Measurements from ENCODE around the gene PLA2G4B. TPM values are rescaled to one million over a fixed set of nuclear protein-coding genes. Genes with fewer than 3 reads are reported as not detected.

PLA2G4B gene
- total RNA-seq, 2 donors from 2014 or later: 2.7 to 8.3 TPM

- no peaks in the 10 kb centered on the region for H3K27me3 Mint-ChIP-seq
- H3K4me1 Mint-ChIP-seq: peaks cover 19% of the 10 kb centered on the region
- H3K4me3 Mint-ChIP-seq: no peak overlapping the region
- no peak for ATAC-seq (replicated peaks)
- no peak overlapping the region for H3K27ac Mint-ChIP-seq
- no peaks in the 10 kb centered on the region for H3K9me3 Mint-ChIP-seq
- no peaks in the 10 kb centered on the region for H3K36me3 Mint-ChIP-seq (ENCODE audit: low read depth)
Observed at GRCh38 chr15:41874736-41875135, 36.1 kb downstream of the PLA2G4B start.

- no peak overlapping the region for H3K4me3 Mint-ChIP-seq
- H3K27ac Mint-ChIP-seq: no peak overlapping the region
- H3K4me1 Mint-ChIP-seq: peaks cover 11% of the 10 kb centered on the region
- H3K36me3 Mint-ChIP-seq (ENCODE audit: low read depth): no peaks in the 10 kb centered on the region
- no peak for ATAC-seq (replicated peaks)
- H3K9me3 Mint-ChIP-seq: no peaks in the 10 kb centered on the region
- H3K27me3 Mint-ChIP-seq: peaks cover 5% of the 10 kb centered on the region
Observed at GRCh38 chr15:41876007-41876406, 37.4 kb downstream of the PLA2G4B start.

- H3K27me3 Mint-ChIP-seq: peaks cover 10% of the 10 kb centered on the region
- H3K4me1 Mint-ChIP-seq: peaks cover 12% of the 10 kb centered on the region
- no peak overlapping the region for H3K4me3 Mint-ChIP-seq
- ATAC-seq (replicated peaks): no peak
- no peaks in the 10 kb centered on the region for H3K9me3 Mint-ChIP-seq
- H3K36me3 Mint-ChIP-seq (ENCODE audit: low read depth): no peaks in the 10 kb centered on the region
- no peak overlapping the region for H3K27ac Mint-ChIP-seq
Observed at GRCh38 chr15:41876689-41877088, 38.0 kb downstream of the PLA2G4B start.

- Mint-ChIP-seq H3K4me1 (peaks cover 6% of the 10 kb centered on the region), H3K36me3 (ENCODE audit: low read depth) (no peaks in the 10 kb centered on the region), H3K4me3 (no peak overlapping the region), H3K27me3 (peaks cover 10% of the 10 kb centered on the region), H3K27ac (no peak overlapping the region), H3K9me3 (no peaks in the 10 kb centered on the region)
- no peak for ATAC-seq (replicated peaks)
Observed at GRCh38 chr15:41877631-41878354, 39.1 kb downstream of the PLA2G4B start.

GRCh38 chr15:41878355-41878699 lies 39.7 kb downstream of the PLA2G4B start:
- peaks cover 4% of the 10 kb centered on the region for H3K4me1 Mint-ChIP-seq
- no peaks in the 10 kb centered on the region for H3K36me3 Mint-ChIP-seq (ENCODE audit: low read depth)
- H3K4me3 Mint-ChIP-seq: no peak overlapping the region
- H3K27ac Mint-ChIP-seq: no peak overlapping the region
- no peak for ATAC-seq (replicated peaks)
- H3K27me3 Mint-ChIP-seq: peaks cover 10% of the 10 kb centered on the region
- no peaks in the 10 kb centered on the region for H3K9me3 Mint-ChIP-seq

- peaks cover 4% of the 10 kb centered on the region for H3K4me1 Mint-ChIP-seq
- H3K36me3 Mint-ChIP-seq (ENCODE audit: low read depth): no peaks in the 10 kb centered on the region
- no peaks in the 10 kb centered on the region for H3K9me3 Mint-ChIP-seq
- no peak overlapping the region for H3K27ac Mint-ChIP-seq
- no peak overlapping the region for H3K4me3 Mint-ChIP-seq
- H3K27me3 Mint-ChIP-seq: peaks cover 10% of the 10 kb centered on the region
- ATAC-seq (replicated peaks): no peak
Observed at GRCh38 chr15:41879321-41879845, 40.7 kb downstream of the PLA2G4B start.

- Mint-ChIP-seq H3K27ac (no peak overlapping the region), H3K27me3 (peaks cover 10% of the 10 kb centered on the region), H3K4me1 (peaks cover 5% of the 10 kb centered on the region), H3K4me3 (no peak overlapping the region), H3K36me3 (ENCODE audit: low read depth) (no peaks in the 10 kb centered on the region), H3K9me3 (no peaks in the 10 kb centered on the region)
- ATAC-seq (replicated peaks): no peak
Observed at GRCh38 chr15:41880156-41880877, 41.7 kb downstream of the PLA2G4B start.

- Mint-ChIP-seq H3K27ac (no peak overlapping the region), H3K36me3 (ENCODE audit: low read depth) (no peaks in the 10 kb centered on the region), H3K4me1 (peaks cover 8% of the 10 kb centered on the region), H3K4me3 (peak overlapping the region; percentile 45), H3K9me3 (no peaks in the 10 kb centered on the region), H3K27me3 (peaks cover 10% of the 10 kb centered on the region)
- no peak for ATAC-seq (replicated peaks)
Observed at GRCh38 chr15:41881086-41881485, 42.4 kb downstream of the PLA2G4B start.

GRCh38 chr15:41881550-41881919 lies 42.9 kb downstream of the PLA2G4B start:
- no peak for ATAC-seq (replicated peaks)
- Mint-ChIP-seq H3K4me3 (peak overlapping the region; percentile 45), H3K36me3 (ENCODE audit: low read depth) (no peaks in the 10 kb centered on the region), H3K4me1 (peaks cover 8% of the 10 kb centered on the region), H3K27ac (no peak overlapping the region), H3K9me3 (no peaks in the 10 kb centered on the region), H3K27me3 (peaks cover 10% of the 10 kb centered on the region)

- no peaks in the 10 kb centered on the region for H3K36me3 Mint-ChIP-seq (ENCODE audit: low read depth)
- no peak overlapping the region for H3K4me3 Mint-ChIP-seq
- H3K27ac Mint-ChIP-seq: no peak overlapping the region
- peaks cover 10% of the 10 kb centered on the region for H3K27me3 Mint-ChIP-seq
- H3K4me1 Mint-ChIP-seq: peaks cover 8% of the 10 kb centered on the region
- peak; percentile 35 for ATAC-seq (replicated peaks)
- no peaks in the 10 kb centered on the region for H3K9me3 Mint-ChIP-seq
Observed at GRCh38 chr15:41881920-41882688, 43.5 kb downstream of the PLA2G4B start.

GRCh38 chr15:41882689-41883483 lies 44.2 kb downstream of the PLA2G4B start:
- peaks cover 10% of the 10 kb centered on the region for H3K27me3 Mint-ChIP-seq
- no peak overlapping the region for H3K4me3 Mint-ChIP-seq
- ATAC-seq (replicated peaks): no peak
- no peak overlapping the region for H3K27ac Mint-ChIP-seq
- no peaks in the 10 kb centered on the region for H3K36me3 Mint-ChIP-seq (ENCODE audit: low read depth)
- H3K9me3 Mint-ChIP-seq: no peaks in the 10 kb centered on the region
- peaks cover 8% of the 10 kb centered on the region for H3K4me1 Mint-ChIP-seq

- Mint-ChIP-seq H3K9me3 (no peaks in the 10 kb centered on the region), H3K36me3 (ENCODE audit: low read depth) (no peaks in the 10 kb centered on the region), H3K4me3 (no peak overlapping the region), H3K4me1 (peaks cover 9% of the 10 kb centered on the region), H3K27me3 (peaks cover 10% of the 10 kb centered on the region), H3K27ac (no peak overlapping the region)
- no peak for ATAC-seq (replicated peaks)
Observed at GRCh38 chr15:41883484-41883825, 44.8 kb downstream of the PLA2G4B start.

- Mint-ChIP-seq H3K36me3 (ENCODE audit: low read depth) (no peaks in the 10 kb centered on the region), H3K27me3 (peaks cover 10% of the 10 kb centered on the region), H3K9me3 (no peaks in the 10 kb centered on the region), H3K4me3 (no peak overlapping the region), H3K27ac (no peak overlapping the region), H3K4me1 (peaks cover 14% of the 10 kb centered on the region)
- ATAC-seq (replicated peaks): no peak
Observed at GRCh38 chr15:41884458-41884857, 45.8 kb downstream of the PLA2G4B start.

GRCh38 chr15:41885321-41885720 lies 46.7 kb downstream of the PLA2G4B start:
- Mint-ChIP-seq H3K36me3 (ENCODE audit: low read depth) (no peaks in the 10 kb centered on the region), H3K4me3 (no peak overlapping the region), H3K9me3 (no peaks in the 10 kb centered on the region), H3K27ac (peak overlapping the region; percentile 41), H3K4me1 (peaks cover 14% of the 10 kb centered on the region), H3K27me3 (peaks cover 10% of the 10 kb centered on the region)
- no peak for ATAC-seq (replicated peaks)
